ENCODE measurements around the gene LOC128125822.

The LOC128125822 gene

GRCh38 chr6:63560801-63561287 is 11.4 kb upstream of the LOC128125822 start:
- H3K4me3 Mint-ChIP-seq (ENCODE audit: unreplicated experiment), result no peak overlapping the region
- peak; percentile 43 for DNase-seq (ENCODE audit: unreplicated experiment)
- intact Hi-C loops (cut with micrococcal nuclease), result no loop called here
- BruUV-seq (replicated peaks), result no TSS peak
- ChIA-PET POLR2A (interaction anchor here (0.8 to 2.5 kb wide), 5 partner anchors 10 to 208 kb away, joined by 4 to 11 read pairs (median 9); no protein-coding TSS in a partner anchor), CTCF (interaction anchor here (0.9 to 1.2 kb wide), 2 partner anchors 9 to 10 kb away, joined by 4 read pairs; no protein-coding TSS in a partner anchor)
- TF ChIP-seq, protein P1, sequence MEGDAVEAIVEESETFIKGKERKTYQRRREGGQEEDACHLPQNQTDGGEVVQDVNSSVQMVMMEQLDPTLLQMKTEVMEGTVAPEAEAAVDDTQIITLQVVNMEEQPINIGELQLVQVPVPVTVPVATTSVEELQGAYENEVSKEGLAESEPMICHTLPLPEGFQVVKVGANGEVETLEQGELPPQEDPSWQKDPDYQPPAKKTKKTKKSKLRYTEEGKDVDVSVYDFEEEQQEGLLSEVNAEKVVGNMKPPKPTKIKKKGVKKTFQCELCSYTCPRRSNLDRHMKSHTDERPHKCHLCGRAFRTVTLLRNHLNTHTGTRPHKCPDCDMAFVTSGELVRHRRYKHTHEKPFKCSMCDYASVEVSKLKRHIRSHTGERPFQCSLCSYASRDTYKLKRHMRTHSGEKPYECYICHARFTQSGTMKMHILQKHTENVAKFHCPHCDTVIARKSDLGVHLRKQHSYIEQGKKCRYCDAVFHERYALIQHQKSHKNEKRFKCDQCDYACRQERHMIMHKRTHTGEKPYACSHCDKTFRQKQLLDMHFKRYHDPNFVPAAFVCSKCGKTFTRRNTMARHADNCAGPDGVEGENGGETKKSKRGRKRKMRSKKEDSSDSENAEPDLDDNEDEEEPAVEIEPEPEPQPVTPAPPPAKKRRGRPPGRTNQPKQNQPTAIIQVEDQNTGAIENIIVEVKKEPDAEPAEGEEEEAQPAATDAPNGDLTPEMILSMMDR (IDR thresholded peaks at IDR 0.05; ENCODE audit: unreplicated experiment), result no peak
- peaks cover 31% of the 10 kb centered on the region for H3K4me1 Mint-ChIP-seq (ENCODE audit: insufficient read depth, unreplicated experiment)
- no peaks in the 10 kb centered on the region for H3K36me3 Mint-ChIP-seq (ENCODE audit: insufficient read depth, unreplicated experiment)
- peaks cover 6% of the 10 kb centered on the region for H3K9me3 Mint-ChIP-seq (ENCODE audit: unreplicated experiment)
- no peaks in the 10 kb centered on the region for H3K27me3 Mint-ChIP-seq (ENCODE audit: insufficient read depth, unreplicated experiment)
- no peak overlapping the region for H3K27ac Mint-ChIP-seq (ENCODE audit: low read depth, unreplicated experiment)

- Mint-ChIP-seq H3K4me1 (ENCODE audit: insufficient read depth, unreplicated experiment) (peaks cover 32% of the 10 kb centered on the region), H3K4me3 (ENCODE audit: unreplicated experiment) (no peak overlapping the region), H3K27me3 (ENCODE audit: insufficient read depth, unreplicated experiment) (no peaks in the 10 kb centered on the region), H3K9me3 (ENCODE audit: unreplicated experiment) (peaks cover 6% of the 10 kb centered on the region), H3K27ac (ENCODE audit: low read depth, unreplicated experiment) (no peak overlapping the region), H3K36me3 (ENCODE audit: insufficient read depth, unreplicated experiment) (no peaks in the 10 kb centered on the region)
- BruUV-seq (replicated peaks), result no TSS peak
- POLR2A ChIA-PET, result interaction anchor here (0.8 to 2.5 kb wide), 7 partner anchors 9 to 208 kb away, joined by 4 to 11 read pairs (median 4); no protein-coding TSS in a partner anchor
- no peak for DNase-seq (ENCODE audit: unreplicated experiment)
- TF ChIP-seq, protein P1 (IDR thresholded peaks at IDR 0.05; ENCODE audit: unreplicated experiment), result no peak
- CTCF ChIA-PET, result interaction anchor here (0.9 to 1.2 kb wide), 2 partner anchors 8 to 10 kb away, joined by 4 read pairs; no protein-coding TSS in a partner anchor
- intact Hi-C loops (cut with micrococcal nuclease), result no loop called here
Measured at GRCh38 chr6:63561288-63561687, 11.0 kb upstream of the LOC128125822 start.

DNA sequence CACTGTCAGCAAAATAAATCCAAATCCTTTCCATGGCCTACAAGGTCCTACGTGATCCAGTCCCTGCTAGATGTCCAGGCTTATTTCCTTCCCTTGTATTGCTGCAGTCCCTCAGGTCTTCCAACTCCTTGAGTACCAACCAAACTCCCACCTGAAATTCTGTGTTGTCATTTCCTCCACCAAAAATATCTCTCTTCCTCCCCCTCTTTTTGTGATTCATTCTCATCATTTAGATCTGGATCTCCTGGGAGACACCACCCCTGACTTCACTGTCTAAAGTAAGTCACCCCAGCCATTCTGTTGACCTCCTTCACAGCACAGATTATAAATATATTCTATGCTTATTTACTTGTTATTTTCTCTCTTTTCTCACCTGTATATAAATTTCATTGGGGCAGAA is 9.0 kb upstream of the LOC128125822 start:
- DNase-seq (ENCODE audit: unreplicated experiment), result no peak
- intact Hi-C loops (cut with micrococcal nuclease), result no loop called here
- peak overlapping the region; percentile 39 for H3K27ac Mint-ChIP-seq (ENCODE audit: low read depth, unreplicated experiment)
- TF ChIP-seq, protein P1 (IDR thresholded peaks at IDR 0.05; ENCODE audit: unreplicated experiment), result no peak
- peaks cover 32% of the 10 kb centered on the region for H3K4me1 Mint-ChIP-seq (ENCODE audit: insufficient read depth, unreplicated experiment)
- no peak overlapping the region for H3K4me3 Mint-ChIP-seq (ENCODE audit: unreplicated experiment)
- ChIA-PET POLR2A (interaction anchor here (0.6 kb wide), 1 partner anchor 36 kb away, joined by 3 read pairs; no protein-coding TSS in a partner anchor), CTCF (no interaction called here)
- H3K27me3 Mint-ChIP-seq (ENCODE audit: insufficient read depth, unreplicated experiment), result no peaks in the 10 kb centered on the region
- H3K36me3 Mint-ChIP-seq (ENCODE audit: insufficient read depth, unreplicated experiment), result no peaks in the 10 kb centered on the region
- no TSS peak for BruUV-seq (replicated peaks)
- H3K9me3 Mint-ChIP-seq (ENCODE audit: unreplicated experiment), result peaks cover 6% of the 10 kb centered on the region

GRCh38 chr6:63565058-63565726 is 7.1 kb upstream of the LOC128125822 start:
- POLR2A ChIA-PET, result interaction anchor here (0.8 to 3.0 kb wide), 10 partner anchors 9 to 212 kb away, joined by 3 to 24 read pairs (median 6); partner anchors contain the start of gene PHF3
- BruUV-seq (replicated peaks), result no TSS peak

More at GRCh38 chr6:63565058-63565726, 7.1 kb upstream of the LOC128125822 start:
- no peaks in the 10 kb centered on the region for H3K27me3 Mint-ChIP-seq (ENCODE audit: insufficient read depth, unreplicated experiment)
- no peaks in the 10 kb centered on the region for H3K36me3 Mint-ChIP-seq (ENCODE audit: insufficient read depth, unreplicated experiment)
- H3K4me3 Mint-ChIP-seq (ENCODE audit: unreplicated experiment), result no peak overlapping the region
- CTCF ChIA-PET, result interaction anchor here (0.6 to 1.5 kb wide), 4 partner anchors 10 to 97 kb away, joined by 3 to 5 read pairs (median 4); no protein-coding TSS in a partner anchor
- intact Hi-C loops (cut with micrococcal nuclease), result no loop called here
- H3K9me3 Mint-ChIP-seq (ENCODE audit: unreplicated experiment), result peaks cover 6% of the 10 kb centered on the region
- peak; percentile 73 for DNase-seq (ENCODE audit: unreplicated experiment)
- H3K27ac Mint-ChIP-seq (ENCODE audit: low read depth, unreplicated experiment), result no peak overlapping the region
- H3K4me1 Mint-ChIP-seq (ENCODE audit: insufficient read depth, unreplicated experiment), result peaks cover 32% of the 10 kb centered on the region
- TF ChIP-seq, protein P1 (IDR thresholded peaks at IDR 0.05; ENCODE audit: unreplicated experiment), result no peak

All from MCF 10A (cell line).